ENCODE data around the gene LRMDA.

LRMDA gene

DNA sequence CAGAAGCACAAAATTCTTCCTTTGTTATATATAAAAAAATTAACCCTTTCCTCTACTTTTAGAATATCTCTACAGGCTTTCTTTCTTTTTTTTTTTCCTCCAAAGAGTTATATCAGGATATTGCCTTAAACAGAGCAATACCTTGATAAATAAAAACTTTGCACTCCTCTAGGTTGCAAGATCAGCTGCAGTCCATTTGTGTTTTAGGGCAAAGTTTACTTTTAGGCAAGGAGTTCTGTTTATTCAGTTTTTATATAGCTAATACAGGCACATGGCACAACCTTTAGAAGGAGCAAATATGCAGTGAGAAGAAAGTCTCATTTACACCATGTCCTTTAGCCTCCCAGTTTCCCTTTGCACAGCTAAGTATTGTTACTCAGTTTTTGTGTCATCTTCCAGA lies 10.3 kb downstream of the LRMDA start:
- no peak overlapping the region for H2AFZ ChIP-seq (ENCODE audit: low read depth, low read length, severe bottlenecking)
- TF ChIP-seq EZH2phosphoT487 (conservative IDR thresholded peaks at IDR 0.05; ENCODE audit: low read length) (no peak), CTCF (IDR thresholded peaks at IDR 0.05; ENCODE audit: insufficient read depth, low read length, poor library complexity, severe bottlenecking) (no peak)
- 0 out of 2 replicates have a peak, but pooled peaks cover 10% of the 10 kb centered on the region for H3K9me3 ChIP-seq (ENCODE audit: insufficient read depth, low read length)
- H3K79me2 ChIP-seq (ENCODE audit: insufficient read depth, low read length) = no peaks in the 10 kb centered on the region
- H3K36me3 ChIP-seq (ENCODE audit: low read length) = no peaks in the 10 kb centered on the region
- no peak overlapping the region for H3K4me2 ChIP-seq (ENCODE audit: low read depth, low read length, poor library complexity, severe bottlenecking)
- no peak overlapping the region for H3K9ac ChIP-seq (ENCODE audit: low read length)
- no peaks in the 10 kb centered on the region for H3K27me3 ChIP-seq (ENCODE audit: low read length)
- H3K27ac ChIP-seq (ENCODE audit: low read depth, low read length) = no peak overlapping the region
- no peaks in the 10 kb centered on the region for H4K20me1 ChIP-seq (ENCODE audit: low read depth, low read length)
- H3K9me2 ChIP-seq (replicated peaks; ENCODE audit: insufficient read depth, low read length) = no peaks in the 10 kb centered on the region
- H3K4me3 ChIP-seq (ENCODE audit: insufficient read depth, low read length, poor library complexity, severe bottlenecking) = no peak overlapping the region
- no peaks in the 10 kb centered on the region for H3F3A ChIP-seq (ENCODE audit: insufficient read depth)

- H3K4me3 ChIP-seq (ENCODE audit: insufficient read depth, low read length, poor library complexity, severe bottlenecking) = no peak overlapping the region
- H3K9ac ChIP-seq (ENCODE audit: low read length) = no peak overlapping the region
- 0 out of 2 replicates have a peak, but pooled peaks cover 10% of the 10 kb centered on the region for H3K9me3 ChIP-seq (ENCODE audit: insufficient read depth, low read length)
- TF ChIP-seq CTCF (IDR thresholded peaks at IDR 0.05; ENCODE audit: insufficient read depth, low read length, poor library complexity, severe bottlenecking) (no peak), EZH2phosphoT487 (conservative IDR thresholded peaks at IDR 0.05; ENCODE audit: low read length) (no peak)
- no peaks in the 10 kb centered on the region for H3F3A ChIP-seq (ENCODE audit: insufficient read depth)
- H4K20me1 ChIP-seq (ENCODE audit: low read depth, low read length) = no peaks in the 10 kb centered on the region
- no peak overlapping the region for H3K4me2 ChIP-seq (ENCODE audit: low read depth, low read length, poor library complexity, severe bottlenecking)
- no peaks in the 10 kb centered on the region for H3K9me2 ChIP-seq (replicated peaks; ENCODE audit: insufficient read depth, low read length)
- no peak overlapping the region for H2AFZ ChIP-seq (ENCODE audit: low read depth, low read length, severe bottlenecking)
- H3K27ac ChIP-seq (ENCODE audit: low read depth, low read length) = no peak overlapping the region
- H3K36me3 ChIP-seq (ENCODE audit: low read length) = no peaks in the 10 kb centered on the region
- no peaks in the 10 kb centered on the region for H3K79me2 ChIP-seq (ENCODE audit: insufficient read depth, low read length)
- no peaks in the 10 kb centered on the region for H3K27me3 ChIP-seq (ENCODE audit: low read length)
Measured at GRCh38 chr10:75443362-75443761, 11.9 kb downstream of the LRMDA start.

- Histone ChIP-seq H3K36me3 (ENCODE audit: low read length) (no peaks in the 10 kb centered on the region), H3K9me3 (ENCODE audit: insufficient read depth, low read length) (0 out of 2 replicates have a peak, but pooled peaks cover 10% of the 10 kb centered on the region), H3K4me3 (ENCODE audit: insufficient read depth, low read length, poor library complexity, severe bottlenecking) (no peak overlapping the region), H4K20me1 (ENCODE audit: low read depth, low read length) (no peaks in the 10 kb centered on the region), H3K27me3 (ENCODE audit: low read length) (no peaks in the 10 kb centered on the region), H3K9ac (ENCODE audit: low read length) (no peak overlapping the region), H3F3A (ENCODE audit: insufficient read depth) (no peaks in the 10 kb centered on the region), H3K9me2 (replicated peaks; ENCODE audit: insufficient read depth, low read length) (no peaks in the 10 kb centered on the region), H2AFZ (ENCODE audit: low read depth, low read length, severe bottlenecking) (no peak overlapping the region), H3K27ac (ENCODE audit: low read depth, low read length) (no peak overlapping the region), H3K4me2 (ENCODE audit: low read depth, low read length, poor library complexity, severe bottlenecking) (no peak overlapping the region), H3K79me2 (ENCODE audit: insufficient read depth, low read length) (no peaks in the 10 kb centered on the region)
- TF ChIP-seq EZH2phosphoT487 (conservative IDR thresholded peaks at IDR 0.05; ENCODE audit: low read length) = no peak
- TF ChIP-seq CTCF (IDR thresholded peaks at IDR 0.05; ENCODE audit: insufficient read depth, low read length, poor library complexity, severe bottlenecking) = no peak
Measured at GRCh38 chr10:75444781-75445386, 13.5 kb downstream of the LRMDA start.

All from SU-DHL-6 (cell line).